WTC11 (cell line): Measurements from ENCODE around the gene AQP5. TPM values are rescaled to one million over a fixed set of nuclear protein-coding genes. Genes with fewer than 3 reads are reported as not detected.

Experiments
- ATAC-seq: fragments of 200-7000 bp; cut with Tn5 transposase; 2 replicates; pipeline ENCODE4 v1.10.0; 2021; ENCODE audit warnings: mild to moderate bottlenecking, moderate library complexity
- CTCF ChIA-PET: fragments of 300-600 bp; sonication (Branson Sonifier 250); formaldehyde crosslinking; loops from one replicate; lab custom pipeline; 2021; ENCODE audit warnings: antibody characterized with exemption; lab: Charles Lee
- POLR2A ChIA-PET: fragments of 350-600 bp; sonication (Branson Sonifier 250); formaldehyde crosslinking; loops from one replicate; lab custom pipeline; 2021; ENCODE audit warnings: antibody characterized with exemption; lab: Charles Lee
- DNase-seq: peaks from one replicate; pipeline ENCODE4 v3.0.0; 2021; ENCODE audit warnings: low spot score
- H3K27ac Mint-ChIP-seq: 2 replicates; pipeline ENCODE4 v1.8.0; 2021; ENCODE audit warnings: mixed read lengths
- H3K27me3 Mint-ChIP-seq: 2 replicates; pipeline ENCODE4 v1.8.0; 2021; ENCODE audit warnings: low read depth, mild to moderate bottlenecking, moderate library complexity, mixed read lengths
- H3K36me3 Mint-ChIP-seq: 2 replicates; pipeline ENCODE4 v1.8.0; 2021; ENCODE audit warnings: mixed read lengths
- H3K4me1 Mint-ChIP-seq: 2 replicates; pipeline ENCODE4 v1.8.0; 2022; ENCODE audit warnings: mixed read lengths
- H3K4me3 Mint-ChIP-seq: 2 replicates; pipeline ENCODE4 v1.8.0; 2021; ENCODE audit warnings: mild to moderate bottlenecking, moderate library complexity, mixed read lengths
- H3K9me3 Mint-ChIP-seq: 2 replicates; pipeline ENCODE4 v1.8.0; 2021; ENCODE audit warnings: mixed read lengths
- AFF4 ChIP-seq: sonication (generic); formaldehyde crosslinking; IDR thresholded peaks from 2 replicates; pipeline ENCODE4 v1.8.1; 2023; ENCODE audit warnings: mild to moderate bottlenecking, missing genetic modification reagents, borderline replicate concordance
- CDX4 ChIP-seq: fragments of 250-450 bp; sonication (Bioruptor Pico); IDR thresholded peaks from 2 replicates; pipeline ENCODE4 v1.9.0; 2021; ENCODE audit warnings: moderate library complexity, mild to moderate bottlenecking, inconsistent platforms, borderline replicate concordance
- CREM ChIP-seq: sonication (generic); formaldehyde crosslinking; IDR thresholded peaks from 2 replicates; pipeline ENCODE4 v1.8.1; 2022; ENCODE audit warnings: mild to moderate bottlenecking, missing genetic modification reagents, moderate library complexity
- E2F1 ChIP-seq: sonication (generic); formaldehyde crosslinking; IDR thresholded peaks from 2 replicates; pipeline ENCODE4 v1.8.0; 2022; ENCODE audit warnings: mild to moderate bottlenecking, missing genetic modification reagents
- E2F4 ChIP-seq: sonication (generic); formaldehyde crosslinking; IDR thresholded peaks from 2 replicates; pipeline ENCODE4 v1.8.1; 2022; ENCODE audit warnings: low read depth, mild to moderate bottlenecking, moderate library complexity, missing genetic modification reagents, borderline replicate concordance
- GTF2I ChIP-seq: fragments of 250-450 bp; sonication (Bioruptor Pico); conservative IDR thresholded peaks from 2 replicates; pipeline ENCODE4 v1.4.0; 2021; ENCODE audit warnings: mild to moderate bottlenecking
- MLX ChIP-seq: sonication (generic); formaldehyde crosslinking; IDR thresholded peaks from 2 replicates; pipeline ENCODE4 v1.8.1; 2023; ENCODE audit warnings: mild to moderate bottlenecking, missing genetic modification reagents, moderate library complexity
- NFE2L1 ChIP-seq: sonication (generic); formaldehyde crosslinking; IDR thresholded peaks from 2 replicates; pipeline ENCODE4 v1.8.1; 2023; ENCODE audit warnings: missing genetic modification reagents
- NR1H2 ChIP-seq: sonication (generic); formaldehyde crosslinking; IDR thresholded peaks from 2 replicates; pipeline ENCODE4 v1.9.0; 2021; ENCODE audit warnings: mild to moderate bottlenecking, moderate library complexity, missing genetic modification reagents
- TEAD1 ChIP-seq: sonication (generic); formaldehyde crosslinking; IDR thresholded peaks from 2 replicates; pipeline ENCODE4 v1.8.0; 2022; ENCODE audit warnings: mild to moderate bottlenecking, missing genetic modification reagents
- ZNF263 ChIP-seq: sonication (generic); formaldehyde crosslinking; IDR thresholded peaks from 2 replicates; pipeline ENCODE4 v1.8.1; 2022; ENCODE audit warnings: low read depth, mild to moderate bottlenecking, moderate library complexity, missing genetic modification reagents
- ZNF317 ChIP-seq: sonication (generic); formaldehyde crosslinking; IDR thresholded peaks from 2 replicates; pipeline ENCODE4 v1.8.1; 2023; ENCODE audit warnings: low read depth, mild to moderate bottlenecking, moderate library complexity, missing genetic modification reagents, borderline replicate concordance
- ZNF425 ChIP-seq: fragments of 250-450 bp; sonication (Bioruptor Pico); conservative IDR thresholded peaks from 2 replicates; pipeline ENCODE4 v1.9.0; 2021; ENCODE audit warnings: mild to moderate bottlenecking
- total RNA-seq: library from RNA; stranded (reverse); gene quantifications from 3 replicates; pipeline ENCODE4 v1.2.3, GENCODE V29; 2021

The AQP5 gene
- total RNA-seq, 1 experiment from 2014 or later: 2.8 TPM

GRCh38 chr12:49978125-49978524, 16.5 kb downstream of the AQP5 start (continued):
- TF ChIP-seq CREM (CRISPR knock-in tag) (no peak), E2F4 (CRISPR knock-in tag) (no peak), GTF2I (no peak), E2F1 (no peak), ZNF317 (CRISPR knock-in tag) (no peak)
- TF ChIP-seq, all 79 proteins: peak for 0

- Mint-ChIP-seq H3K4me1 (peaks cover 19% of the 10 kb centered on the region), H3K36me3 (no peaks in the 10 kb centered on the region), H3K4me3 (no peak overlapping the region), H3K9me3 (no peaks in the 10 kb centered on the region), H3K27ac (no peak overlapping the region; the same call in 1 of the 2 replicates), H3K27me3 (no peaks in the 10 kb centered on the region)
- TF ChIP-seq ZNF425 (CRISPR knock-in tag): no peak
- TF ChIP-seq MLX (CRISPR knock-in tag): no peak
- no peak for TF ChIP-seq E2F4 (CRISPR knock-in tag)
- TF ChIP-seq AFF4: no peak
- ATAC-seq (no peak), DNase-seq (no peak)
- CTCF ChIA-PET: interaction anchor here (1.6 to 8.2 kb wide), 7 partner anchors 12 to 112 kb away, joined by 4 to 120 read pairs (median 10); partner anchors contain the start of gene RACGAP1
- POLR2A ChIA-PET: interaction anchor here (1.3 kb wide), 1 partner anchor 30 kb away, joined by 6 read pairs; no protein-coding TSS in a partner anchor
Observed at GRCh38 chr12:49979016-49979586, 17.4 kb downstream of the AQP5 start.

- H3K9me3 Mint-ChIP-seq: no peaks in the 10 kb centered on the region
- H3K36me3 Mint-ChIP-seq: no peaks in the 10 kb centered on the region
- no peaks in the 10 kb centered on the region for H3K27me3 Mint-ChIP-seq
- H3K4me1 Mint-ChIP-seq: peaks cover 21% of the 10 kb centered on the region
- H3K4me3 Mint-ChIP-seq: no peak overlapping the region
- ATAC-seq (no peak), DNase-seq (no peak)
- ChIA-PET CTCF (interaction anchor here (0.7 to 8.2 kb wide), 9 partner anchors 13 to 131 kb away, joined by 3 to 120 read pairs (median 8); no protein-coding TSS in a partner anchor), POLR2A (interaction anchor here (1.3 kb wide), 1 partner anchor 29 kb away, joined by 6 read pairs; no protein-coding TSS in a partner anchor)
- no peak overlapping the region for H3K27ac Mint-ChIP-seq
- no peak for TF ChIP-seq TEAD1 (CRISPR knock-in tag)
- no peak for TF ChIP-seq CDX4 (CRISPR knock-in tag)
- no peak for TF ChIP-seq NFE2L1
- no peak for TF ChIP-seq ZNF263 (CRISPR knock-in tag)
- no peak for TF ChIP-seq NR1H2
Observed at GRCh38 chr12:49979791-49980190, 18.1 kb downstream of the AQP5 start.
